HCT116 (cell line): Measurements from ENCODE around the gene TFAP2D. TPM values are rescaled to one million over a fixed set of nuclear protein-coding genes. Genes with fewer than 3 reads are reported as not detected.

ENCODE experiments used
- ATAC-seq: fragments of 200-7000 bp; cut with Tn5 transposase; 2 replicates; pipeline ENCODE4 v1.9.1; 2020; ENCODE audit warnings: mild to moderate bottlenecking, moderate library complexity
- BruUV-seq: library from RNA; stranded (reverse); fragments of 400-500 nt; replicated peaks from 2 replicates; lab custom pipeline; 2021; lab: Mats Ljungman, UMichigan
- CTCF ChIA-PET: fragments of 300-600 bp; sonication (Branson Sonifier 250); formaldehyde crosslinking; loops from one replicate; lab custom pipeline; 2021; ENCODE audit warnings: antibody characterized with exemption; lab: Charles Lee
- POLR2A ChIA-PET: fragments of 300-600, 350-600 bp; sonication (Branson Sonifier 250); formaldehyde crosslinking; loops from one replicate; lab custom pipeline; 2021; ENCODE audit warnings: antibody characterized with exemption; lab: Charles Lee
- RAD21 ChIA-PET, 2 experiments: fragments of 300-600 bp; sonication (Branson Sonifier 250); formaldehyde crosslinking; loops; one replicate each; lab custom pipeline; 2023; ENCODE audit warnings: low total read pairs in 2 of 2; ENCODE audit not compliant: uncharacterized antibody in 2 of 2, unreplicated experiment in 2 of 2, low non-redundant PET in 1 of 2; lab: Charles Lee
- DNase-seq: peaks from one replicate; pipeline ENCODE4 v3.0.0-alpha.2; 2010; ENCODE audit warnings: low read depth, low spot score
- H2AFZ ChIP-seq: fragments of 200-600 bp; shearing (Covaris generic), sonication (generic); 2 replicates; pipeline ENCODE4 v1.6.1; 2017; ENCODE audit warnings: low read depth, mixed run types, mixed read lengths, antibody characterized with exemption, low read length; ENCODE audit not compliant: poor library complexity, severe bottlenecking
- H3K27ac ChIP-seq: 2 replicates; pipeline ENCODE4 v1.5.1; 2012; ENCODE audit warnings: low read depth, low read length
- H3K27me3 ChIP-seq: fragments of 200-600 bp; sonication (generic); 2 replicates; pipeline ENCODE4 v1.6.1; 2016; ENCODE audit warnings: mixed run types, low read length, mixed read lengths; ENCODE audit not compliant: insufficient read depth
- H3K36me3 ChIP-seq, 2 experiments: fragments of 200-500 bp in 1 of 2; fragments of 200-600 bp in 1 of 2; sonication (Bioruptor generic) in 1 of 2; sonication (generic) in 1 of 2; 2 replicates each; pipeline versions ENCODE4 v1.5.1 to v1.6.1; 2014 to 2016; ENCODE audit warnings: low read length in 2 of 2, inconsistent platforms in 1 of 2, mixed read lengths in 1 of 2, mixed run types in 1 of 2; ENCODE audit not compliant: insufficient read depth in 2 of 2, control insufficient read depth in 1 of 2
- H3K4me1 ChIP-seq, 2 experiments: fragments of 200-600 bp in 1 of 2; sonication (generic) in 1 of 2; 2 replicates each; pipeline versions ENCODE4 v1.5.1 to v1.6.1; 2012 to 2017; ENCODE audit warnings: low read length in 2 of 2, inconsistent platforms in 1 of 2, mild to moderate bottlenecking in 1 of 2, mixed read lengths in 1 of 2, mixed run types in 1 of 2, moderate library complexity in 1 of 2; ENCODE audit not compliant: insufficient read depth in 2 of 2, control insufficient read depth in 1 of 2
- H3K4me2 ChIP-seq: fragments of 200-600 bp; sonication (generic); 2 replicates; pipeline ENCODE4 v1.6.1; 2017; ENCODE audit warnings: mixed run types, low read length, mixed read lengths
- H3K4me3 ChIP-seq, 2 experiments: fragments of 200-600 bp in 1 of 2; sonication (generic) in 1 of 2; replicated peaks in 1 of 2; 2 replicates each; pipeline ENCODE4 v1.5.1; 2011 to 2016; ENCODE audit warnings: low read length in 2 of 2, control low read depth in 1 of 2, low read depth in 1 of 2, mild to moderate bottlenecking in 1 of 2, mixed read lengths in 1 of 2, mixed run types in 1 of 2
- H3K79me2 ChIP-seq: fragments of 200-600 bp; sonication (generic); 2 replicates; pipeline ENCODE4 v1.6.1; 2017; ENCODE audit warnings: mild to moderate bottlenecking, mixed run types, low read length, moderate library complexity, mixed read lengths; ENCODE audit not compliant: insufficient read depth
- H3K9ac ChIP-seq: fragments of 200-600 bp; sonication (generic); 2 replicates; pipeline ENCODE4 v1.6.1; 2016; ENCODE audit warnings: low read length, mixed read lengths
- H3K9me2 ChIP-seq: fragments of 200-600 bp; sonication (generic), shearing (Covaris generic); 2 replicates; pipeline ENCODE4 v1.6.1; 2017; ENCODE audit warnings: mixed run types, mild to moderate bottlenecking, moderate library complexity; ENCODE audit not compliant: insufficient read depth
- H3K9me3 ChIP-seq, 2 experiments: fragments of 200-500 bp in 1 of 2; fragments of 200-600 bp in 1 of 2; sonication (Bioruptor generic) in 1 of 2; sonication (generic) in 1 of 2; 2 replicates each; pipeline ENCODE4 v1.6.1; 2014 to 2017; ENCODE audit warnings: low read length in 2 of 2, mixed read lengths in 2 of 2, inconsistent platforms in 1 of 2, low read depth in 1 of 2, mild to moderate bottlenecking in 1 of 2, mixed run types in 1 of 2, moderate library complexity in 1 of 2; ENCODE audit not compliant: control insufficient read depth in 1 of 2, insufficient read depth in 1 of 2
- H4K20me1 ChIP-seq: fragments of 200-600 bp; sonication (generic), shearing (Covaris generic); 2 replicates; pipeline ENCODE4 v1.6.1; 2017; ENCODE audit warnings: mixed run types, mild to moderate bottlenecking, moderate library complexity; ENCODE audit not compliant: insufficient read depth
- CBX3 ChIP-seq: IDR thresholded peaks from 2 replicates; pipeline ENCODE4 v1.6.1; 2012; ENCODE audit warnings: low read depth
- CTCF ChIP-seq, 3 experiments: fragments of 200-600 bp in 1 of 3; sonication (generic) in 1 of 3; IDR thresholded peaks in 2 of 3; conservative IDR thresholded peaks in 1 of 3; 2 replicates each; pipeline ENCODE4 v1.5.1; 2012 to 2017; ENCODE audit warnings: low read depth in 2 of 3, low read length in 2 of 3, antibody characterized with exemption in 1 of 3, borderline replicate concordance in 1 of 3, control low read depth in 1 of 3, mild to moderate bottlenecking in 1 of 3, mixed read lengths in 1 of 3, mixed run types in 1 of 3, moderate library complexity in 1 of 3; ENCODE audit not compliant: insufficient read depth in 1 of 3
- EGR1 ChIP-seq: IDR thresholded peaks from 2 replicates; pipeline ENCODE4 v1.6.1; 2012; ENCODE audit warnings: low read depth
- EZH2phosphoT487 ChIP-seq: fragments of 200-600 bp; IDR thresholded peaks from 2 replicates; pipeline ENCODE4 v1.6.1; 2018; ENCODE audit warnings: antibody characterized with exemption, borderline replicate concordance
- FOSL1 ChIP-seq: IDR thresholded peaks from 2 replicates; pipeline ENCODE4 v1.6.1; 2012; ENCODE audit warnings: low read depth
- MAX ChIP-seq: IDR thresholded peaks from 2 replicates; pipeline ENCODE4 v1.6.1; 2012
- POLR2A ChIP-seq: IDR thresholded peaks from 2 replicates; pipeline ENCODE4 v1.7.0; 2011; ENCODE audit warnings: borderline replicate concordance; ENCODE audit not compliant: insufficient read depth, insufficient read length; ENCODE audit errors: extremely low read depth
- POLR2AphosphoS5 ChIP-seq: IDR thresholded peaks from 2 replicates; pipeline ENCODE4 v1.6.1; 2011; ENCODE audit warnings: mild to moderate bottlenecking, low read depth, low read length, moderate library complexity
- REST ChIP-seq: IDR thresholded peaks from 2 replicates; pipeline ENCODE4 v1.6.1; 2012; ENCODE audit warnings: low read depth
- SIN3A ChIP-seq: IDR thresholded peaks from 2 replicates; pipeline ENCODE4 v1.6.1; 2012; ENCODE audit warnings: low read depth
- SP1 ChIP-seq: IDR thresholded peaks from 2 replicates; pipeline ENCODE4 v1.6.1; 2012; ENCODE audit warnings: low read depth
- SRF ChIP-seq: IDR thresholded peaks from 2 replicates; pipeline ENCODE4 v1.6.1; 2012; ENCODE audit warnings: low read depth
- TCF7L2 ChIP-seq: IDR thresholded peaks from 2 replicates; pipeline ENCODE4 v1.7.0; 2011; ENCODE audit warnings: borderline replicate concordance, inconsistent platforms; ENCODE audit not compliant: insufficient read depth, insufficient read length; ENCODE audit errors: extremely low read depth
- YY1 ChIP-seq: IDR thresholded peaks from 2 replicates; pipeline ENCODE4 v1.6.1; 2011; ENCODE audit warnings: low read length, low read depth, moderate library complexity, mild to moderate bottlenecking; ENCODE audit not compliant: insufficient replicate concordance; ENCODE audit errors: extremely low read depth
- ZBTB33 ChIP-seq: IDR thresholded peaks from 2 replicates; pipeline ENCODE4 v1.6.1; 2011; ENCODE audit warnings: mild to moderate bottlenecking, low read length, moderate library complexity; ENCODE audit not compliant: insufficient replicate concordance; ENCODE audit errors: extremely low read depth
- intact Hi-C: fragments of 100-400 bp; cut with micrococcal nuclease; formaldehyde crosslinking; loops from 2 replicates; pipeline ENCODE4 v1.10.0; 2022
- total RNA-seq: library from RNA; stranded (reverse); gene quantifications from one replicate; pipeline ENCODE4 v1.2.1, GENCODE V29; 2021; ENCODE audit not compliant: unreplicated experiment

Gene TFAP2D
- total RNA-seq, 1 experiment from 2014 or later = not detected

GRCh38 chr6:50792771-50793170 lies 79.4 kb downstream of the TFAP2D start:
- H3K27ac ChIP-seq = no peak overlapping the region
- no peak overlapping the region for H2AFZ ChIP-seq
- no peaks in the 10 kb centered on the region for H3K27me3 ChIP-seq
- no peak for DNase-seq
- H3K79me2 ChIP-seq = no peaks in the 10 kb centered on the region
- H3K4me3 ChIP-seq = no peak overlapping the region
- H3K4me2 ChIP-seq = no peak overlapping the region
- no peaks in the 10 kb centered on the region for H4K20me1 ChIP-seq
- ChIA-PET POLR2A (no interaction called here), RAD21 (no interaction called here), CTCF (no interaction called here)
- ATAC-seq = no peak
- BruUV-seq = no TSS peak
- peaks cover under 1 to 3% of the 10 kb centered on the region in 2 experiments; a peak in 1 of 4 replicates for H3K9me3 ChIP-seq
- TF ChIP-seq TCF7L2 = no peak
- no peak for TF ChIP-seq CTCF (IDR thresholded peaks at IDR 0.05 in 2 of 3, conservative IDR thresholded peaks at IDR 0.05 in 1 of 3; ENCODE audit: borderline replicate concordance in 1 of 3, insufficient read depth in 1 of 3, low read depth in 2 of 3, low read length in 2 of 3)
- no peak for TF ChIP-seq SP1
- no peak for TF ChIP-seq EZH2phosphoT487
- TF ChIP-seq SIN3A = no peak
- TF ChIP-seq SRF = no peak
- TF ChIP-seq FOSL1 = no peak
- no peak for TF ChIP-seq ZBTB33
- no peak for TF ChIP-seq POLR2A
- no peak for TF ChIP-seq EGR1
- TF ChIP-seq MAX = no peak
- TF ChIP-seq YY1 = no peak
- TF ChIP-seq CBX3 = no peak
- no peak for TF ChIP-seq REST
- no peak for TF ChIP-seq POLR2AphosphoS5
- H3K36me3 ChIP-seq = no peaks in the 10 kb centered on the region
- H3K9me2 ChIP-seq = no peaks in the 10 kb centered on the region
- H3K4me1 ChIP-seq = no peaks in the 10 kb centered on the region
- no peak overlapping the region for H3K9ac ChIP-seq
- intact Hi-C loops = loop anchor here (2.0 kb wide), 1 partner anchor 664 kb away; no protein-coding TSS in a partner anchor
